Measurements from ENCODE around the gene ZBTB11. TPM values are rescaled to one million over a fixed set of nuclear protein-coding genes. Genes with fewer than 3 reads are reported as not detected.
"Not testable (repeated sequence)": the region's sequence is repeated elsewhere in the genome, so short reads cannot be mapped to it uniquely, and the experiment has no call there.

The ZBTB11 gene
- total and polyA plus RNA-seq, 5 donors from 2014 or later, result 9.0 to 75.1 (median 12.2) TPM

DNA sequence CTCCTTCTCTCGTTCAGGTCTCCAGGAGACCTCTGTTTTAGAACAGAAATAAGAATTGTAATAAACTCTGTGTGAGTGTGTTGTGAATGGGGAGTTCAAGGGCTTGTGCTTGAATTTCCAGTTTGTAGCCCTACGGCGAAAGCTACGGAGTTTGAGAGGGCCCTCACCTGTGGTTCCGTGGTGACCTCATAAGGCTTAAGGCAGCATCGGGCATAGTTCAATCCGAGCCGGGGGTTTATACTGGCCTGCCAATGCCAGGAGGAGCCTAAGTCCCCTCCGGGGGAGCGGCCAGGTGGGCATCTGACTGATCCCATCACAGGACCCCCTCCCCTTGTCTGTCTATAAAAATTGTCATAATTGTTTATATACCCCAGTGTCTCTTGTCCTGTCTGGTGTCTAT lies 43.7 kb downstream of the ZBTB11 start:
- no peaks in the 10 kb centered on the region for H3K9me3 ChIP-seq (ENCODE audit: control insufficient read depth in 2 of 2, low read length in 2 of 2)
- Mint-ChIP-seq H3K27ac (no peak overlapping the region), H3K4me3 (no peak overlapping the region), H3K27me3 (peaks cover 4% of the 10 kb centered on the region), H3K9me3 (peaks cover 0 to 2% (median 0%) of the 10 kb centered on the region in 7 donors), H3K36me3 (no peaks in the 10 kb centered on the region), H3K4me1 (peaks cover 0 to 5% (median 3%) of the 10 kb centered on the region in 4 donors)
- no peaks in the 10 kb centered on the region for H3K27me3 ChIP-seq (ENCODE audit: control insufficient read depth, insufficient read depth, low read length)
- H3K4me3 ChIP-seq (ENCODE audit: low read depth, low read length), result no peak overlapping the region
- DNase-seq, result no peak
- H3K27ac ChIP-seq (ENCODE audit: insufficient read depth, low read length, poor library complexity, severe bottlenecking), result no peak overlapping the region
- ATAC-seq (ENCODE audit: low read depth in 2 of 2), result no peak
- H3K4me1 ChIP-seq (ENCODE audit: control insufficient read depth, insufficient read depth, low read length, poor library complexity, severe bottlenecking), result no peaks in the 10 kb centered on the region
- no peaks in the 10 kb centered on the region for H3K36me3 ChIP-seq (ENCODE audit: control insufficient read depth, insufficient read depth, low read length)

GRCh38 chr3:101632586-101632985 lies 44.3 kb downstream of the ZBTB11 start:
- Mint-ChIP-seq H3K27ac (no peak overlapping the region), H3K36me3 (no peaks in the 10 kb centered on the region), H3K27me3 (peaks cover 4% of the 10 kb centered on the region), H3K4me3 (no peak overlapping the region), H3K4me1 (peaks cover 0 to 5% (median 3%) of the 10 kb centered on the region in 4 donors), H3K9me3 (peaks cover 0 to 2% (median 0%) of the 10 kb centered on the region in 7 donors)
- Histone ChIP-seq H3K4me3 (ENCODE audit: low read depth, low read length) (no peak overlapping the region), H3K27ac (ENCODE audit: insufficient read depth, low read length, poor library complexity, severe bottlenecking) (no peak overlapping the region), H3K9me3 (ENCODE audit: control insufficient read depth in 2 of 2, low read length in 2 of 2) (no peaks in the 10 kb centered on the region), H3K36me3 (ENCODE audit: control insufficient read depth, insufficient read depth, low read length) (no peaks in the 10 kb centered on the region), H3K27me3 (ENCODE audit: control insufficient read depth, insufficient read depth, low read length) (no peaks in the 10 kb centered on the region), H3K4me1 (ENCODE audit: control insufficient read depth, insufficient read depth, low read length, poor library complexity, severe bottlenecking) (no peaks in the 10 kb centered on the region)
- DNase-seq (no peak), ATAC-seq (ENCODE audit: low read depth in 2 of 2) (no peak)

DNA sequence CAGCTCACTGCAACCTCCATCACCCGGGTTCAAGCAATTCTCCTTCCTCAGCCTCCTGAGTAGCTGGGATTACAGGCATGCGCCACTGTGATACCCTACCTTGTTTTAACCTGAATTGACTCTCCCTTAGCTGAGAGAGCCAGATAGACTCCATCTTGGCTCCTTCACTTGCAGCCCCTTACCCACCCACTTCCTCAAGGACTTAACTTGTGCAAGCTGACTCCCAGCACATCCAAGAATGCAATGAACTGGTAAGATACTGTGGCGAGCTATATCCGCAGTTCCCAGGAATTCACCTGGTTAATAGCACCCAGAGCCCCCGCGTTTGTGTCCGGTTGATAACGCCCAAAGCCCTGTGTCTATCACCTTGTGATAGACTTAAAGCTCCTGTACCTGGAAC lies 45.0 kb downstream of the ZBTB11 start:
- not testable (repeated sequence) for H3K4me1 Mint-ChIP-seq; H3K36me3 Mint-ChIP-seq; H3K27me3 ChIP-seq (ENCODE audit: control insufficient read depth, insufficient read depth, low read length); H3K4me1 ChIP-seq (ENCODE audit: control insufficient read depth, insufficient read depth, low read length, poor library complexity, severe bottlenecking); H3K36me3 ChIP-seq (ENCODE audit: control insufficient read depth, insufficient read depth, low read length); H3K4me3 ChIP-seq (ENCODE audit: low read depth, low read length); ATAC-seq (ENCODE audit: low read depth in 2 of 2); H3K27ac ChIP-seq (ENCODE audit: insufficient read depth, low read length, poor library complexity, severe bottlenecking); H3K9me3 ChIP-seq (ENCODE audit: control insufficient read depth in 2 of 2, low read length in 2 of 2); H3K4me3 Mint-ChIP-seq; H3K27ac Mint-ChIP-seq; H3K9me3 Mint-ChIP-seq; H3K27me3 Mint-ChIP-seq; DNase-seq

- Histone ChIP-seq H3K4me3 (ENCODE audit: low read depth, low read length) (no peak overlapping the region), H3K4me1 (ENCODE audit: control insufficient read depth, insufficient read depth, low read length, poor library complexity, severe bottlenecking) (no peaks in the 10 kb centered on the region), H3K9me3 (ENCODE audit: control insufficient read depth in 2 of 2, low read length in 2 of 2) (no peaks in the 10 kb centered on the region), H3K27ac (ENCODE audit: insufficient read depth, low read length, poor library complexity, severe bottlenecking) (no peak overlapping the region), H3K27me3 (ENCODE audit: control insufficient read depth, insufficient read depth, low read length) (no peaks in the 10 kb centered on the region), H3K36me3 (ENCODE audit: control insufficient read depth, insufficient read depth, low read length) (no peaks in the 10 kb centered on the region)
- peaks cover 0 to 2% (median 0%) of the 10 kb centered on the region in 7 donors for H3K9me3 Mint-ChIP-seq
- peaks cover 4% of the 10 kb centered on the region for H3K27me3 Mint-ChIP-seq
- ATAC-seq (ENCODE audit: low read depth in 2 of 2), result no peak
- H3K4me3 Mint-ChIP-seq, result no peak overlapping the region
- no peaks in the 10 kb centered on the region for H3K36me3 Mint-ChIP-seq
- no peak for DNase-seq
- peak overlapping the region in 1 of 3 donors; percentile 35 for H3K27ac Mint-ChIP-seq
- peaks cover 0 to 2% (median under 1%) of the 10 kb centered on the region in 4 donors for H3K4me1 Mint-ChIP-seq
Observed at GRCh38 chr3:101631098-101631796, 45.7 kb downstream of the ZBTB11 start.

DNA sequence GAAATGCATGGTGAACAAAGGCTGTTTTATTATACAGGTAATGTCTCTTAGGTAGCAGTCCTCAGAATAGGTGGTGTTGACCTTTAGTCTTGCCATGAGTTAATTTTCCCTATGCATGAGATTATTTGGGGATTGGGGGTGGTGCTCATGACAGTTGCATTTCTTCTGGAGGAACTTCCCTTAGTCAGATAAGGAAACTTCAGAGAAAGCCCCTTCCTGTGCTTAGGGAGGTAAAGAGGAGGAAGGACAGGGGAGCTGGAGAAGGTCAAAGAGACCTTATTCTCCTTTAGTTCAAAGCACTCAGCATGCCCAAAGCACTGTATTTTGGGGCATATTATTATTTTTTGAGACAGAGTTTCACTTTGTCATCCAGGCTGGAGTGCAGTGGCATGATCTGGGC lies 47.7 kb downstream of the ZBTB11 start:
- no peak overlapping the region for H3K4me3 Mint-ChIP-seq
- H3K36me3 Mint-ChIP-seq, result peaks cover 6% of the 10 kb centered on the region

GRCh38 chr3:101625879-101626278 lies 51.1 kb downstream of the ZBTB11 start:
- no peaks in the 10 kb centered on the region for H3K27me3 ChIP-seq (ENCODE audit: control insufficient read depth, insufficient read depth, low read length)
- DNase-seq (no peak), ATAC-seq (ENCODE audit: low read depth in 2 of 2) (no peak)
- H3K36me3 ChIP-seq (ENCODE audit: control insufficient read depth, insufficient read depth, low read length), result no peaks in the 10 kb centered on the region
- no peak overlapping the region for H3K27ac ChIP-seq (ENCODE audit: insufficient read depth, low read length, poor library complexity, severe bottlenecking)
- Mint-ChIP-seq H3K9me3 (peaks cover 0 to 1% (median 0%) of the 10 kb centered on the region in 7 donors), H3K36me3 (peaks cover 9% of the 10 kb centered on the region), H3K4me3 (no peak overlapping the region), H3K4me1 (no peaks in the 10 kb centered on the region), H3K27ac (no peak overlapping the region), H3K27me3 (peaks cover 4% of the 10 kb centered on the region)
- H3K4me1 ChIP-seq (ENCODE audit: control insufficient read depth, insufficient read depth, low read length, poor library complexity, severe bottlenecking), result no peaks in the 10 kb centered on the region
- no peaks in the 10 kb centered on the region for H3K9me3 ChIP-seq (ENCODE audit: control insufficient read depth in 2 of 2, low read length in 2 of 2)
- no peak overlapping the region for H3K4me3 ChIP-seq (ENCODE audit: low read depth, low read length)

More for the DNA sequence above, 47.7 kb downstream of the ZBTB11 start:
- Histone ChIP-seq H3K27ac (ENCODE audit: insufficient read depth, low read length, poor library complexity, severe bottlenecking) (no peak overlapping the region), H3K4me1 (ENCODE audit: control insufficient read depth, insufficient read depth, low read length, poor library complexity, severe bottlenecking) (no peaks in the 10 kb centered on the region), H3K36me3 (ENCODE audit: control insufficient read depth, insufficient read depth, low read length) (no peaks in the 10 kb centered on the region), H3K9me3 (ENCODE audit: control insufficient read depth in 2 of 2, low read length in 2 of 2) (no peaks in the 10 kb centered on the region), H3K27me3 (ENCODE audit: control insufficient read depth, insufficient read depth, low read length) (no peaks in the 10 kb centered on the region), H3K4me3 (ENCODE audit: low read depth, low read length) (no peak overlapping the region)
- no peak for ATAC-seq (ENCODE audit: low read depth in 2 of 2)
- Mint-ChIP-seq H3K9me3 (no peaks in the 10 kb centered on the region), H3K4me1 (no peaks in the 10 kb centered on the region), H3K27ac (no peak overlapping the region), H3K27me3 (peaks cover 4% of the 10 kb centered on the region)
- no peak for DNase-seq

DNA sequence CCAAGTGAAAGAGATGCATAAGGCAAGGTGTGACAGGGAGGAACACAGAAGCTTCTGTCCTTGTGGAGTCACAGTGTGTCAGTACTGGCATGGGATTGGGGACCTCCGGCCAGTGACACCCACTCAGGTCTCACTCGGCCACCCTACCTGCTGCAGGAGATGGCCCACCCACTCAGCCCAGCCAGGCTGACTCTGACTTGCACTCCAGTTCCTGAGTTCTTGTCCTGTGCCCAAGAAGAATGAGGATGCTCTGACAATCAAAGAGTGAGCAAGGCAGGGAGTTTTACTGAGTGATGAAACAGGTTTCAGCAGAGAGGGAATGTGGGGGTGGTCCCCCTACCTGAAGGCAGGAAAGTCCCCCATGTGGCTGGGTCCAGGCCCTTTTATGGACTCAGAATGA lies 52.1 kb downstream of the ZBTB11 start:
- H3K27me3 ChIP-seq (ENCODE audit: control insufficient read depth, insufficient read depth, low read length), result no peaks in the 10 kb centered on the region
- Mint-ChIP-seq H3K27me3 (no peaks in the 10 kb centered on the region), H3K9me3 (peaks cover 0 to 1% (median 0%) of the 10 kb centered on the region in 7 donors), H3K4me3 (no peak overlapping the region), H3K36me3 (peaks cover 9% of the 10 kb centered on the region), H3K27ac (no peak overlapping the region), H3K4me1 (no peaks in the 10 kb centered on the region)
- H3K36me3 ChIP-seq (ENCODE audit: control insufficient read depth, insufficient read depth, low read length), result no peaks in the 10 kb centered on the region
- no peak for DNase-seq
- H3K27ac ChIP-seq (ENCODE audit: insufficient read depth, low read length, poor library complexity, severe bottlenecking), result no peak overlapping the region
- H3K9me3 ChIP-seq (ENCODE audit: control insufficient read depth in 2 of 2, low read length in 2 of 2), result peaks cover 0 to 2% of the 10 kb centered on the region in 2 experiments
- no peaks in the 10 kb centered on the region for H3K4me1 ChIP-seq (ENCODE audit: control insufficient read depth, insufficient read depth, low read length, poor library complexity, severe bottlenecking)
- ATAC-seq (ENCODE audit: low read depth in 2 of 2), result no peak
- no peak overlapping the region for H3K4me3 ChIP-seq (ENCODE audit: low read depth, low read length)

- H3K9me3 ChIP-seq (ENCODE audit: control insufficient read depth in 2 of 2, low read length in 2 of 2), result peaks cover 0 to 3% of the 10 kb centered on the region in 2 experiments
- Mint-ChIP-seq H3K27me3 (no peaks in the 10 kb centered on the region), H3K4me3 (no peak overlapping the region), H3K36me3 (peaks cover 9% of the 10 kb centered on the region), H3K4me1 (no peaks in the 10 kb centered on the region), H3K27ac (no peak overlapping the region), H3K9me3 (peaks cover 0 to 1% (median 0%) of the 10 kb centered on the region in 7 donors)
- no peaks in the 10 kb centered on the region for H3K27me3 ChIP-seq (ENCODE audit: control insufficient read depth, insufficient read depth, low read length)
- no peaks in the 10 kb centered on the region for H3K36me3 ChIP-seq (ENCODE audit: control insufficient read depth, insufficient read depth, low read length)
- DNase-seq (no peak), ATAC-seq (ENCODE audit: low read depth in 2 of 2) (no peak)
- H3K27ac ChIP-seq (ENCODE audit: insufficient read depth, low read length, poor library complexity, severe bottlenecking), result no peak overlapping the region
- H3K4me1 ChIP-seq (ENCODE audit: control insufficient read depth, insufficient read depth, low read length, poor library complexity, severe bottlenecking), result no peaks in the 10 kb centered on the region
- H3K4me3 ChIP-seq (ENCODE audit: low read depth, low read length), result no peak overlapping the region
Observed at GRCh38 chr3:101623656-101624055, 53.3 kb downstream of the ZBTB11 start.
